ENCODE results near the gene CAMTA1.

Gene CAMTA1

DNA sequence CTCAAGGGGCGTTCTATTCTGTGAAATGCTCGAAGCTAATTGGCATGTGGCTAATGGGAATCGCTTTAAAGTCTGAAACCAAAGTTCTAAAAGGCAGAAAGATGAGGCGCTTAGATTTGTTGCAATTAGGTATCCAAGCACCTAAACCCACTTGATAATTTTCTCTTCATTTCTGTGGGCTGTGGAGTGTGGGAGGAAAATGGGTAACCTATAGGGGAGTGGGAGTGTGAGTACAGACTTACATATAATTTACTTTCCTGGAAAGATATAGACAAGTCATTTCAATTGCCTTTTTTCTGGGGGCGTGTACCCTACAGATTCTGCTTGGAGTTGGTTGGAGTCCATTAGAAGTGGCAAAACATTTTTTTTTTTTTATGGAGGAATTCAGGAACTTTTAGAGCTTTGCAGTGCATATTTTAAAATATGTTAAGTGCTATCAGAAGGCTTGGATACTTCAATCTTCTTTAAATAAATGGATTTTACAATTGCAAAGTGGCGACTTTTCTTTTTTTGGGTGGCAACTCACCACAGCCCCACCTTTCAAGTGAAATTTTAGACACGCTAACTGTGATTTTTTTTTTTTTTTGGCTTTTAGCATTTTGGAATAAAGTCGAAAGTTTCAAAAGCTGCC lies 254.5 kb downstream of the CAMTA1 start:
- DNase-seq: no peak

DNA sequence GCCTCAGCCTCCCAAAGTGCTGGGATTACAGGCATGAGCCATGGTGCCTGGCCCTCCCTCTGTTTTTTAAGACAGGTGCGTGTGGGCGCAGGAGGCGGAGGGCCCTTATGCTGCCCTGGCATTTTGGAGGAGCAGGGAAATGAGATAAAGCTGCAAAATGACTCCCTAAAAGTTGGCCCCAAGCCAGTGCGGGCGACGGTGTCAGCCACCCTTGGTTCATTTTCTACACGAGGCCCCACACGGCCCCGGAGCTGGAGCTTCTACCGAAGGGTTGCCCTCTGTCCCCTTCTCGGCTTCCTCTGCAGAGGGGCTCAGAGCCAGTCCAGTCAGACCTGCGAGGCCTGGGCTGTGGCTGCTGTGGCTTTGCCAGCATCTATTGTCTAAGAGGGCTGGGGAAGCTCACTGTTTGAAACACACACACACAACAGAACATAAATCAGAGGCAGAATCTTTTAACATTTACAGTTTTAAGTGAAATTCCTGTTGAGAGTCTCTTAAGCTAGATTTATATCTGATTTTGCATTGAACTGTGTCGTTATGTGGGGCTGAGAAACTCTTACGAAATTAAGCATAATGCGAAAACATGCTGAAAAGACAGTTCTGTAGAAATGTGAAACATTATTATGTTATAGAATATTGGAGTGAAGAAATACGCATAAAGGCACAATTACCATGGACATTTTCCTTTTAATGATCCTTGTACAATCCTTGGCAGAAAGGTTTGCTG lies 255.9 kb downstream of the CAMTA1 start:
- no peak for DNase-seq

DNA sequence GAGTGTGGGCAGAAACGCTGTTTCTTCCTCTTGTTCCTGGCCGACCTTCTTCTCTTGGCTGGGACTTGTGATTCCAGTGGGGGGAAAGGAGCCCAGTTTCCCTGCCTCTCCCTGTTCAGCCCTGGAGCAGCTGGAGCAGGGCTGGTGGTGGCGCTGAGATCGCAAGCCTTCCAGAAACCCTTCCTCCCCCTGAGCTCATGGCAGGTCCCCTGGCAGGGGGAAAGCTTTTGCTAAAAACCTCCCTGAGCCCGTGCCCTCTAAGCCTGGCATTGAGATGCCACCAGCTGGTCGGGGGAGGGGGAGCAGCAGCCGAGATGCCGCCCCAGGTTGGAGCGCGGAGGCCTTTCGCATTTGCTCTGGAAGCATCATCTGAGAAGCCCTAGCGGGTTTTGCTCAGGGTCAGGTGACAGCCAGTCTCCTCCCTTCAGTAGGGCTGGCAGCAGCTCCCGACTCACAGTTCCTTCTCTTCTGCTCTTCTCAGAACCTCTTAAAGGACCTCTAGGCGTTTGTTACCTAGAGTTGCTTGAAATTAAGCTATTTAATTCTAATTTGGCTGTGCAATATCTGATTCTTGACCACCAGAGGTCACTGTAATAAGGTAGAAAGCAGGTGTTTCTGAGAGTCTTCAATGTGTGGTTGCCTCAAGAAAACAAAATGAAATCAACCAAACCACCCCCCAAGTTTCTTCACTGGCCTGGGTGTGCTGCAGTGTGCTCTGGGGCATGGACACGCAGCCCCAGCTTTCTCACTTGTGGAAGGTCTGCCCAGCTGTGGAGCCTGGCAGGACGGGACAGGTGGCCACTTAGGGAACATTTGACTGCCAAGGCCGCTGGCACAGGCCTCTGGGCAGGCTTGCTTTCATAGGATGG lies 257.3 kb downstream of the CAMTA1 start:
- DNase-seq: peak in 34 of 51 donors; percentile 10 to 84 (median 43)

DNA sequence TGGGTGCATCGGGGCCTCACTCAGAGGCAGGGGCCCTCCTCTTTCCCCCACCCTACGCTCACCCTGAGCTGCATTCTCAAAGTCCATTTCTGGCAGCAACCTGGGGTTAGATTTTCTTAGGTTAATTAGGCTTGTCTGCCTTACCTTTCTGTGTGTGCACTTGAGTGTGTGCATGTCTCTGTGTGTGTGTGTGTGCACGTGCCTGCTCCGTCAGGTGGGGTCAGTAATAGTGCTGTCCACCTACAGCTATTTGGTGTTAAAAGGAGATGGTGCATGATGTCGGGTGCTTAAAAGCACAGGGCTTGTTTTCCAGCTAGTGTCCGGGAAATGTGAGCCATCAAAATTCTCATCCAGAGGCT lies 257.9 kb downstream of the CAMTA1 start:
- DNase-seq: no peak

DNA sequence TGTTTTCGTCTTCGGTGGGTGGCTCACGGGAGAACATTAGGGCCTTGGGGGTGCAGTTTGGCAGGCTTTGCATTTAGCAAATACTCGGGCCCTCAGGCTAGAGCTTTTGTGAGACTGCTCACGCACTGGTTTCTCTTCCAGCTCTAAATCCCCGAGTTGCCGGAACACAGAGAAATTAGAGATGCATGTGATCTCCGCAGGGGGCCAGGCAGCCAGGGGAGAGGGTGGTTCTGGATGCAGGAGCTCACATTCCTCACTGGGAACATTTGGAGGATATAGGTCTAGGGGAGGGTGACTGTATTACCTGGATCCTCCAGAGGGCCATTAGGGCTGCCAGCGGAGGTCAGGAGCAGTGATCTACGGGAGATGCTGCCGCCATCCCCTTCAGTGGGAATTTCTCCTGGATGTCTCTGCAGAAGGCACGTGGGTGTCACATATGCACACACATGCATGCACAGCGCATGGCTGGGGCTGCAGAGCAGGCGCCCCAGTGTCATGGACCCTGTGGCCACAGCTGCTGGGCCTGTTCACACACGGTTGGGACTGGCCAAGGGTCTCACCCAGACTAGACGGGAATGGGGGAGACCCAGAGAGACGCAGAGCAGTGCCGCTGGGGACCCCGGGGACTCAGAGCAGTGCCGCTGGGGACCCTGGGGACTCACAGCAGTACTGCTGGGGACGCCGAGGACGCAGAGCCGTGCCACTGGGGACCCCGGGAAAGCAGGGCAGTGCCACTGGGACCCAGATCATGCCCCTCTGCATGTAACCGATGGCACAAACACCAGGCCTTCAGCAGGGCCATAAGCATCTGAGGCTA lies 258.7 kb downstream of the CAMTA1 start:
- DNase-seq: no peak

DNA sequence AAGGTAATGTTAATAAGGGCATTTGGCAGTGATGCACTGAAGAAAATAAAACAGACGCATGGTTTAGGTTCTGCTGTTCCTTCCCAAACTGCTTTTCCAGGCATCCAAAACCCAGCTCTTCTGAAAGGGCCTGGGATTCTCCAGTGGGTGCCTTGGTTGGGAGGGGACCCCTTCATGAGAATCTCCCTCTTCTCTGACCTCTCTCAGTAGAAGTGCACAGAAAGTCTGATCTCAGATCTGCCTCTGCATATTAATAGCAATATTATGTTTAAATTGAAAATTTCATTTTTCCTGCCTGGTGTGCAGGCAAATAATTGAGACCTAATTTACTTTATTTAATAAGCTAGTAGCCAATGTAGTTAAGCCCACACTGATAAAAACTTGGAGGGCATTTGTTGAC lies 260.6 kb downstream of the CAMTA1 start:
- no peak for DNase-seq

DNA sequence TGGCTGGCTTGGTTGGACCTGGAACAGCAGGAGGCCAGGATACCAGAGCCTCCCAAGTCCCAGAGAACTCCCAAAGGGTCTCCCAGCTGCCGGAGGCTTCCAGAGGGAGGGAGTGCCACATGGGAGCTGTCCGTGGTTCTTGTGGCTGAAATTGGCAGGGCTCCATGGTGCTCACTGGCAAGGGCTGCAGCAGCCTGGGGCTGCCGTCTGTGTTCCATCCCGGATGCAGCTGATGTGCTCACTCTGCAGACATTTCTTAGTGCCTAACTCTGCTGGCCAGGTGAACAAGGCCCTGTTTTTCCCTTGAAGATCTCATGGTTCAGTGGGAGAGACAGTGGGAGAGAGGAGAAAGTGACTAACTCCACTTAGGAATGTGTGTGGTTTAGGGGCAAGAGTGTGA lies 261.1 kb downstream of the CAMTA1 start:
- DNase-seq: peak in 15 of 51 donors; percentile 4 to 41 (median 22)

DNA sequence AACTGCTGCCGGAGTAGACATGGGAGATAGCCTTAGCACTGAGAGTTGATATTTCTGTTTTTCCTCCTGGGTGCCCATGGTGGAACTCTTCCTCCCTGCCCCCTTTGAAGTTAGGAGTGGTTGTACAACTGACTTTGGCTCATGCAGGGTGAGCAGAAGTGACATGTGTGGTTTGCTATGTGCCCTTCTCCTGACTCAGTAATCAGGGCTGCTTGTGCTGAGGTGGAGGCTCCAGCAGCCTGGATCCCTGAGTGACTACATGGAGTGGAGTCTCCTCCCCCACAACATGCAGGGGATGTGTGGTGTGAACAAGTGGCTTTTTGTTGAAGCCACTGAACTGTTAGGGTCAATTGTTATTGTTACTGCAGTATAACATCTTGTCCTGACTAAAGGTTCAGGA lies 261.6 kb downstream of the CAMTA1 start:
- DNase-seq: no peak

DNA sequence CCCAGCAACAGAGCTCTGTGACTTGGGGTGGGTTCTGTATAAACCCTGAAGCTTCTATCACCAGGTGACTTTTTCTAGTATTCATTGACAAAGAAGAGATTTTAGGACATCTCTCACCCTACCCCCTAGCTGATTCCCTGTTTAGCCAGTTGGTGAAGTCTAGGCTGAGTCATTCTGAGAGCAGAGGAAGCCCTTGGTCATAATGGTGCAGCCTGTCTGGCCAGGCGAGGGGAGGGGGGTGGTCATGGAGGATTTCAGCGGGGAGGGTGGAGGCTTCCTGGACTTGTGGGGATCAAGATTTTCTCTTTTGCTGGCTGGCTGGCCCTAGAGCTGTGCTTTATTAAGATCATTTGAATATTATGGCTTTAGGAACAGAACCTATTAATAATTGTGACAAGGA lies 262.6 kb downstream of the CAMTA1 start:
- no peak for DNase-seq

DNA sequence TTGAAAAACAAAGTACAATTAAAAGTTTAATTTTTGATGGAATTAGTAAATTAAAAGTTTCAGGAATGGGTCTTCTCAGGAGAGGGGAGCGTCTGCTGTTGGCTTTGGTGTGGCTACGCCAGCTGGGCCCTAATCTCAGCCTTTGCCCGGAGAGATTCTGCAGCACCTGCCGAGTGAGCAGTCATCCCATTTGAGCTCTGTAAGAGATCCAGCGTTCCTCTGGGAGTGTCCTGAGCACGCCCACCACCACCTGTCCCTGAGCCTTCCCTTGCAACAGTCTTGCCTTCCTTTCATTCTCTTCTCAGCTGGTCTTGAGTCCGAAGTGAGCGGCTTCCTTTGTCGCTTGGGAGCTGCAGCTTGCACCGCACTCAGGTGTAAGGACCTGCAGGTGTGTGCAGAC lies 263.1 kb downstream of the CAMTA1 start:
- no peak for DNase-seq

DNA sequence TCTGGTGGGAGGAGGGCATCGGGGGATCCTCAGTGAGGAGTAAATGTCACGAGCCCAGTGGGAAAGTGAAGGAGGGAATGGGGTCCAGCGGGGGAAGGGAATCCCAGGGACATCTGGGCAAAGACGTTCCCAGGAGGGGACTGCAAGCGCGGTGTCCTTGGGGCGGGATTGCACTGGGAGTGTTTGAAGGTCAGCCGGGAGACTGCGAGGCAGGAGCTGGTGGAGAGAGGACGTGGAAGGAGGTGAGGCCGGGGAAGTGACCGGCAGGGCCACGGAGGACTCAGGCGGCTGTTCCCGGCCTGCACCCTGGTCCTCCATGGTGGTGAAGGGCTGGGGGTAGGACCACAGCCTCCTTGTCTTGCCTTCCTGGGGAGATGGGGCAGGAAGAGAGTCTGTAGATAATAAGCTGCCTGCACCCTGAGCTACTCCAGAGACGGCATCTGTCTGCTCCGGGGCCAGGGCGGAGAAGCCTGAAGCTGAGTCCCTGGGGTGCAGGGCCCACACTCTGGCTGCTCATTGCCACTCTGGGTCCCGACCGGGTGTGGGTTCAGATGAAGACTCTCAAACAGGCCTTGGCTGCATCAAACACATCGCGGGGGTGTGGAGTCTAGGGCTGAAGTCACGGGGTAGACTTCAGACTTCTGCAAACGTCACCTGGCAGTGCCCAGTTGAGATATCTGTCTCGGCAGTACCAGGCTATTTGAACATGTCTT lies 264.8 kb downstream of the CAMTA1 start:
- DNase-seq: no peak

DNA sequence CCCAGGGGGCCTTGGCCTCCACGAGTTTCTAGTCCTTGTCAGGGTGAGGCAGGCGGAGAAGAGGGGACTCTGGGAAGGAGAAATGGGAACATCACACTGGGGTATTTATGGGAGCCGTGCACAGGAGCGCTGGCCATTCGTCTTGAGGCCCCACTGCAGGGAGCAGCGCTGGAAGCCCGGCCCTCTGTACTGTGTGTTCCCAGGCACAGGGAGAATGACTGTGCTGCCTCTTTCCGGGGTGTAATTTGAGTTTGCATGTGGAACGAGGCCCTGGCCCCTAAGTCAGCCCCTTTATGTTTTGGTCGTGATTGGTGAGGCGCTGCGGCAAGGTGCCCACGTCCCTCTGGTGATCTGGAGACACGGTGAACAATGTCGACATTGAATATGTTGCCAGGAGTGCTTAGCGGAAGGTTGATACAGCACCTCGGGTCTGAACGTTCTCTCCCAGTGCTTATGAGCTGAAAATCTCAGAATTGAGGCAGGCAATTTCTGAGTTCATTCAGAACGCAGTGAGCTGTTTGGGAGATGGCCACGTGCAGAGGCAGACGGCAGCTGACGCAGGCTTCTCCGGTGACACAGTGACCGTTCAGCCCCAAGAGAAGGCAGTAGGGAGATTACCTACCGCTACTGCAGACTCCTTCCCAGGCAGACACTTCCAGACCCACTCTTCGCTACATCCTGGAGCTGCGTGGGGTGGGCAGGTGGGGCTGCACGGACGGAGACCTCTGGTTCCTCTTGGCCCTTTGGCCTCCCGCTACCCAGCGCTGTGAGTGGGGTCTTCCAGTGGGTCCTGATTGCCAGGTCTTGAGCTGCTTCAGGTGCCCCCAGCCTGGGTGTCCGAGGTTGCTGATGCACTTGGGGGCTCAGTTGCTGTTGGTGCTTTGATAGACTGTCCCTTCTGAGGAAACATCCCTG lies 265.8 kb downstream of the CAMTA1 start:
- DNase-seq: peak in 25 of 51 donors; percentile 16 to 66 (median 45)

DNA sequence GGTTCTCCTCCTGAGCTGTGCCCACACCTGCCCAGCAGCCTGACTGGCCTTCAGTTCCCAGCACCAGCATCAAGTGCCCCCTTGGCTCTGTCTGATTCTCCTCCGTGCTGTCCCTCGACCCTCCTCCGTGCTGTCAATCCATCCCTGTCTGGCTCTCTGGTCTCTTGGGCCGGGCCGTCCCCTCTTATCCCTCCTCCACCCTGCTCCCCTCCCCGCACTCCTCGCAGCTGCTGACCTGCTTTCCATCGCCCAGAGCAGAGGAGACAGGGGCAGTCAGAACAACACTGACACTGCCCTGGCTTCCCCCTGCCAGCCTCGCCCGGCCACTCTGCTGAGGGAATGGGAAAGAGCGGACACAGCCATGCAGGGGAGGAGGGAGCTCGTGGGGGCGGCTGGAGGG lies 267.4 kb downstream of the CAMTA1 start:
- DNase-seq: no peak

DNA sequence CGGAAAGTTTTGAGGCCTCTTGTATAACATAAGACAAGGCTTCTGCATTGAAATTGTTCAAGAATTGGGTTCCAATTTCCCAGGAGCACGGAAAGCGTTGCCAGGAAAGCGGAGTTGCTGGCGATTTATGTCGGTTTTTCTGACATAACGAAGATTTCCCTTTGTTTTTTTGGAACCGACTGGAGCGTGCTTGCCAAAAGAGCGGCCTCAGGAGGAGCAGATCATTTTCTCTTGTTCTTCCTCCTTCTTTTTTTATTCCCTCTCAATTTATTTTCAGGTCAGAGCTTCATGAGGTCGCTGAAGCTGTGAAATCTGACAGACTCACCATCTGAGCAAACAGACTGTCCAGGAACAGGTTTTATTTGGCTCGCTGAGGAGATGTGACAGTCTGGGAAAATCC lies 275.5 kb downstream of the CAMTA1 start:
- DNase-seq: no peak

DNA sequence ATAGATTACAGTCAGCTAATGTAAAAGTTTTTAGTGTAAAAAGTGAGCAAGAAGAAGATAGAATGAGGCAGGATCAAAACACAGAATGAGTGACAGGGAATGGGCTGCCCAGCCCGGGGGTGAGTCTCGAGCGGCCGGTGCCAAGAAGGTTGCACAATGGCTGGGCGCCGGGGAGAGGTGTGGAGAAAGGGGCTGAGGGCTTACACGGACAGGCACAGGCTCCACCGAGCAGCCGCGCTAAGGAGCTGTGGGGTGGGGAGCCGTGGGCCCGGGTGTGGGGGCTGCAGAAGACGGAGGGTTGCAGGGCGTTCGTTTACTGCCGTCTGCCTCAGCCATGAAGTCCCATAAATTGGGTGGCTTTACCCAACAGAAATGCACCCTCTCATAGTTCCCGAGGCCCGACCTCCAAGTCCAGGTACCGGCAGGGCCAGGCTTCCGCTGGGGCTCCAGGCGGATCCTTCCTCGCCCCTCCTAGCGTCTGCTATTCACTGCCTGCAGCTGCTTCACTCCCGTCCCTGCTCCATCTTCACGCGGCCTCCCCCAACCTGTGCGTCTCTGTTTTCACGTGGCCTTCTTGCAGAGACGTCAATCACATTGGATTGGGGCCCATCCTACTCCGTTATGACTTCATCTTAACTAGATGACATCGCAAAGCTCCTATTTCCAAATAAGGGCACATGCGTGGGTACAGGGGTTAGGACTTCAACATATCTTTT lies 277.2 kb downstream of the CAMTA1 start:
- no peak for DNase-seq

DNA sequence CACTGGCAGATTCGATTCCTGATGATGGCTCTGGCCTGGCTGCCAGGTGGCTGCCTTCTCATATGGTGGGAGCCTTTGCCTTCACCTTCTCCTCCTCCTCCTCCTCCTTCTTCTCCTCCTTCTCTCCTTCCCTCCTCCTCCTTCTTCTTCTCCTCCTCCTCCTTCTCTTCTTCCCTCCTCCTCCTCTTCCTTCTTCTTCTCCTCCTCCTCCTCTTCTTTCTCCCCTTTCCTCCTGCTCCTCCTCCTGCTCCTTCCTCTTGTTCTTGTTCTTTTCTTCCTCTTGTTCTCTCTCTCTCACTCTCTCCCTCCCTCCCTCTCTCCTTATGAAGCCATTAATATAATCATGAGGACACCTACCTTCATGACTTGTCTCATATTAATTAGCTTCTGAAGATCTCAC lies 278.7 kb downstream of the CAMTA1 start:
- no peak for DNase-seq

DNA sequence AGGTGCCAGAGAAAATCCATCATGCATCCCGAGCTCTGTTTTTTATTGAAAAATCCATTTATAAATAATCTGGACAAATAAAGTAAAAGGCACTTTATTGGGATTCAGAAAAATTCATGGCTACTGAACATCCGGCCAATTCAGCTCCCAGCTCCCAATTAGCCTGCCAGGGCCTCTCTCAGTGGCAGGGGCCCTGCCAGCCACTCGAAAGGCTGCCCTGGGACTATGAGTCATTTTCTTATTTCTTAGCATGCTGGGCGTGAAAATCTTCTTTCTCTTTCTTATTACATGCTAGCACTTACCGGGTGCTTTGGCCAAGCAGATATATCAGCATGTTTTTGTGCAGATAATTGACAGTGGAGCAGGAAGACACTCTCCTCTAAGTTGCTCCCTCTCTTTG lies 283.3 kb downstream of the CAMTA1 start:
- no peak for DNase-seq

DNA sequence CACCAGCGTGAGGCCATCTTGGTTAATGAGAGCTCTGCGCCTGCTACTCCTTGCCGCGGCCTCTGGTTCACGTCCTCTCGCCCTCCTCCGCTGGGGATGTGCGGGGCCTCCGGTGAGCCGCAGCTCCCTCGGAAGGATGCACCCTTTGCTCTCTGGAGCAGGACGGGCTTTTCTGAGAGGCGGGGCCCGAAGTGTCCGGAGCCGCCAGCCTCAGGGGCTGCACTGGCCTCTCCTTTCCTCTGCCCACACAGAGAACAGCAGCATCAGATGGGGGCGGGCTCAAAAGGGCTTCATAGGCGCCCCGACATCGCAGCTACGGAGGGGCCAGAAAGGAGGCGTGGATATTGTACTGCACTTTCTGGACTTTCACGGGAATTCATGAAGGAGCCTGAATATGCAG lies 284.7 kb downstream of the CAMTA1 start:
- DNase-seq: peak in 2 of 51 donors; percentile 6 to 10

DNA sequence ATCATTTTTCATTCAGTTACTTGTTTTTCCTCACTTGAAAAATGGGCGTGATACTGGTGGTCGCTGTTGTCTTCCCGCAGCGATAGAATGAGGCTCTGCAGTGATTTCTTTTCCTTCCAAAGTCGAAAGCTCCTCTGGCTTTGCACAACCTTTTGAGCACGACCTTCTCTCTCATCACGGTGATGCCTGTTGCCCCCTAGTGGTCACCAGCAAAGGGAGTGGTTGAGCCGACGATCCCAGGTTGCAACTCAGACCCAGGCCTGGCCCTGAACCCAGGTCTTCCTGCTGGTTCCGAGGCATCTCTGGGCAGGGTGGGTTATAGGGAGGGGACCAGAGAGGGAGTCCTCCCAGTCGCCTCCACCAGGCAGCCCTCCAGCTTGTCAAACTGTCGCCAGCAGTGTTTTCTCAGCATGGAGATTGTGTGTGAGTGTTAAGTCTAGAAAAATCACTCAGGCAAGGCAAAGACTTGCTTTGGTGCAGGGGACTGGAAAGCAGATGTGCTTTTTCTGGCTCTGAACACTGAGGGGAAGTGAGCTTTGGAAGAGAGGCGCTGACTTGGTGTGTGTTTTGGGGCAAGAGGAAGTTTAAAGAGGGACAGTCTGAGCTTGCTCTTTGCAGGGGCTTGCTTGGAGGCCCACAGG lies 285.3 kb downstream of the CAMTA1 start:
- DNase-seq: peak in 37 of 51 donors; percentile 5 to 66 (median 29)

Measured in hypothalamus (tissue), 51 donors.